Osteocyte (in vitro differentiated cells): Measurements from ENCODE around the gene ERN1. TPM values are rescaled to one million over a fixed set of nuclear protein-coding genes. Genes with fewer than 3 reads are reported as not detected.

Experiments
- DNase-seq: peaks from one replicate; pipeline ENCODE4 v3.0.0; 2021; ENCODE audit warnings: mixed read lengths; ENCODE audit not compliant: unreplicated experiment; ENCODE audit errors: extremely low spot score
- H3K27ac Mint-ChIP-seq: one replicate; pipeline ENCODE4 v1.8.0; 2021; ENCODE audit warnings: mild to moderate bottlenecking, mixed read lengths; ENCODE audit not compliant: unreplicated experiment
- H3K27me3 Mint-ChIP-seq: one replicate; pipeline ENCODE4 v1.8.0; 2021; ENCODE audit warnings: mixed read lengths; ENCODE audit not compliant: unreplicated experiment
- H3K36me3 Mint-ChIP-seq: one replicate; pipeline ENCODE4 v1.8.0; 2021; ENCODE audit warnings: mixed read lengths; ENCODE audit not compliant: unreplicated experiment
- H3K4me1 Mint-ChIP-seq: one replicate; pipeline ENCODE4 v1.8.0; 2021; ENCODE audit warnings: mixed read lengths; ENCODE audit not compliant: unreplicated experiment
- H3K4me3 Mint-ChIP-seq: one replicate; pipeline ENCODE4 v1.8.0; 2021; ENCODE audit warnings: mild to moderate bottlenecking, moderate library complexity, mixed read lengths; ENCODE audit not compliant: unreplicated experiment
- H3K9me3 Mint-ChIP-seq: one replicate; pipeline ENCODE4 v1.8.0; 2021; ENCODE audit warnings: mixed read lengths; ENCODE audit not compliant: unreplicated experiment
- CTCF ChIP-seq: fragments of 200-600 bp; sonication (generic); IDR thresholded peaks from 2 replicates; pipeline ENCODE4 v1.5.0; 2021; ENCODE audit warnings: antibody characterized with exemption, mild to moderate bottlenecking, moderate library complexity
- total RNA-seq: library from RNA; stranded (reverse); gene quantifications from 2 replicates; pipeline ENCODE4 v1.2.1, GENCODE V29; 2021

Gene ERN1
- total RNA-seq, 1 donor from 2014 or later: 21.4 TPM

GRCh38 chr17:64005734-64006167 is 124.2 kb downstream of the ERN1 start:
- Mint-ChIP-seq H3K9me3 (no peaks in the 10 kb centered on the region), H3K4me3 (no peak overlapping the region), H3K27ac (no peak overlapping the region), H3K36me3 (no peaks in the 10 kb centered on the region), H3K27me3 (peaks cover 9% of the 10 kb centered on the region), H3K4me1 (peaks cover 10% of the 10 kb centered on the region)
- TF ChIP-seq CTCF: no peak
- no peak for DNase-seq

GRCh38 chr17:64004903-64005733 is 124.8 kb downstream of the ERN1 start:
- H3K9me3 Mint-ChIP-seq: no peaks in the 10 kb centered on the region
- H3K27ac Mint-ChIP-seq: no peak overlapping the region
- H3K27me3 Mint-ChIP-seq: peaks cover 5% of the 10 kb centered on the region
- no peak overlapping the region for H3K4me3 Mint-ChIP-seq
- DNase-seq: no peak
- H3K36me3 Mint-ChIP-seq: no peaks in the 10 kb centered on the region
- H3K4me1 Mint-ChIP-seq: peaks cover 10% of the 10 kb centered on the region
- no peak for TF ChIP-seq CTCF

GRCh38 chr17:64004218-64004770 is 125.7 kb downstream of the ERN1 start:
- H3K27ac Mint-ChIP-seq: no peak overlapping the region
- H3K36me3 Mint-ChIP-seq: no peaks in the 10 kb centered on the region
- DNase-seq: no peak
- H3K27me3 Mint-ChIP-seq: no peaks in the 10 kb centered on the region
- no peaks in the 10 kb centered on the region for H3K9me3 Mint-ChIP-seq
- H3K4me1 Mint-ChIP-seq: peaks cover 10% of the 10 kb centered on the region
- TF ChIP-seq CTCF: no peak
- no peak overlapping the region for H3K4me3 Mint-ChIP-seq

- Mint-ChIP-seq H3K36me3 (no peaks in the 10 kb centered on the region), H3K4me3 (no peak overlapping the region), H3K27ac (no peak overlapping the region), H3K9me3 (no peaks in the 10 kb centered on the region), H3K27me3 (no peaks in the 10 kb centered on the region), H3K4me1 (peaks cover 10% of the 10 kb centered on the region)
- no peak for TF ChIP-seq CTCF
- no peak for DNase-seq
Observed at GRCh38 chr17:64003526-64004121, 126.3 kb downstream of the ERN1 start.
